DOHH2 (cell line): ENCODE results near the gene GSG1L.

ENCODE experiments used
- EZH2phosphoT487 ChIP-seq: fragments of 200-600 bp; sonication (generic); IDR thresholded peaks from 2 replicates; pipeline ENCODE4 v1.6.1; 2017; ENCODE audit warnings: borderline replicate concordance, mild to moderate bottlenecking, antibody characterized with exemption, low read length, moderate library complexity, mixed read lengths
- TF ChIP-seq, protein P1 (sequence below): fragments of 200-600 bp; sonication (generic); IDR thresholded peaks from one replicate; pipeline ENCODE4 v1.5.1; 2014; ENCODE audit warnings: antibody characterized with exemption, mild to moderate bottlenecking, low read depth, low read length; ENCODE audit not compliant: poor library complexity, severe bottlenecking

DNA sequence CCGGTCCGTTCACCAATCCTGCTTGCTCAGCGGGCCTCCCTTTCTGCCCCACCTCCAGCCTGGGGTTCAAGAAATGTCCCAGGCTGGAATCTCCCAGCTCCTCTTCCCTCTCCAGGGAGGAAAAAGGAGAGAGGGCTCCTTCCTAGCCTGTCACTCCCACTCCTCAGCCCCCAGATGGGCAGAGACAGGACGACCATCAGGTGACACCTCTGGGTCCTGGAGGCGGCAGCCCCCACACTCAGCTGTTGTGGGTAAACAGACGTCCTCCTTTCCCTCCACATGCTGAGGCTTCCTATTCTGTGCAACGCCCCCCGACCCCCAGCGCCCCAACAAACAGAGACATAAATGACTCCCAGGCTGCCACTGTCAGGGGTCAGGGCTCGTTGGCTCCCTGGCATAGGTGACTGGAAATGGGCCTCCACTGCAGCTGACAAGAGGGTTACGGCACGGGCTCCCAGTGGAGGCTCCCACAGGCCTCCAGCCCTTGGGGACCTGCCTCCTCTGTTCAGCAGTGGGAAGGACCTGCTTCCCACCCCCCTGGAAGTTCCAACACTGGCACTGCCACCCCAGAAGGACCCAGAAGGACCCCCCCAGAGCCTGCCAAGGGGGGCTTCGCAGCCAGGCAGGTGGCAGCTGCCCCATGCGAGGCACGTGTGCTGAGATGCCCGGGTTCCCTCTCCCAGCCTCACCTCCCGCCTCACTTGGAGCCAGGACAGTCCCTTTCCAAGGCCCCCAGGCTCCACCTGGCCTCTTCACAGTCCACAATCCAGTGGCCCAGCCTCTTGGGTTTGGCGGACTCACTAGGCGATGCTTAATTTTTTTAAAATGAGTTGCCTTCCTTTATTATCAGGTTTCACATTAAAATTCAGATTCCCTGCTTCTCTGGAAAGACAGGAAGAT is 281.3 kb downstream of the GSG1L start:
- TF ChIP-seq, protein P1, sequence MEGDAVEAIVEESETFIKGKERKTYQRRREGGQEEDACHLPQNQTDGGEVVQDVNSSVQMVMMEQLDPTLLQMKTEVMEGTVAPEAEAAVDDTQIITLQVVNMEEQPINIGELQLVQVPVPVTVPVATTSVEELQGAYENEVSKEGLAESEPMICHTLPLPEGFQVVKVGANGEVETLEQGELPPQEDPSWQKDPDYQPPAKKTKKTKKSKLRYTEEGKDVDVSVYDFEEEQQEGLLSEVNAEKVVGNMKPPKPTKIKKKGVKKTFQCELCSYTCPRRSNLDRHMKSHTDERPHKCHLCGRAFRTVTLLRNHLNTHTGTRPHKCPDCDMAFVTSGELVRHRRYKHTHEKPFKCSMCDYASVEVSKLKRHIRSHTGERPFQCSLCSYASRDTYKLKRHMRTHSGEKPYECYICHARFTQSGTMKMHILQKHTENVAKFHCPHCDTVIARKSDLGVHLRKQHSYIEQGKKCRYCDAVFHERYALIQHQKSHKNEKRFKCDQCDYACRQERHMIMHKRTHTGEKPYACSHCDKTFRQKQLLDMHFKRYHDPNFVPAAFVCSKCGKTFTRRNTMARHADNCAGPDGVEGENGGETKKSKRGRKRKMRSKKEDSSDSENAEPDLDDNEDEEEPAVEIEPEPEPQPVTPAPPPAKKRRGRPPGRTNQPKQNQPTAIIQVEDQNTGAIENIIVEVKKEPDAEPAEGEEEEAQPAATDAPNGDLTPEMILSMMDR = no peak
- TF ChIP-seq EZH2phosphoT487 = no peak
